ENCODE measurements around the gene UBE2G1.

- TF ChIP-seq POLR2A (IDR thresholded peaks at IDR 0.05) (no peak), CTCF (IDR thresholded peaks at IDR 0.05) (no peak), POLR2AphosphoS5 (IDR thresholded peaks at IDR 0.05) (no peak)
Observed at GRCh38 chr17:4386406-4386805, 19.9 kb upstream of the UBE2G1 start.

Measured in prostate gland (tissue), 2 donors.